PC-9 (cell line): ENCODE data around the gene CFAP74. TPM values are rescaled to one million over a fixed set of nuclear protein-coding genes. Genes with fewer than 3 reads are reported as not detected.

Experiments
- BruUV-seq: library from RNA; stranded (reverse); fragments of 400-500 nt; replicated peaks from 2 replicates; lab custom pipeline; 2021; lab: Mats Ljungman, UMichigan
- CTCF ChIA-PET: fragments of 300-600 bp; sonication (Branson Sonifier 250); formaldehyde crosslinking; loops from one replicate; lab custom pipeline; 2022; ENCODE audit warnings: antibody characterized with exemption; lab: Charles Lee
- POLR2A ChIA-PET: fragments of 300-600 bp; sonication (Branson Sonifier 250); formaldehyde crosslinking; loops from one replicate; lab custom pipeline; 2022; ENCODE audit warnings: antibody characterized with exemption; ENCODE audit not compliant: unreplicated experiment; lab: Charles Lee
- DNase-seq, 2 experiments: peaks; one replicate each; pipeline versions ENCODE4 v3.0.0 to v3.0.0-alpha.2; 2015 to 2022; ENCODE audit warnings: mixed read lengths in 1 of 2
- H2AFZ ChIP-seq: fragments of 200-600 bp; sonication (generic); 2 replicates; pipeline ENCODE4 v1.8.1; 2017; ENCODE audit warnings: antibody characterized with exemption
- H3F3A ChIP-seq: fragments of 200-600 bp; sonication (generic); 2 replicates; pipeline ENCODE4 v1.8.1; 2017; ENCODE audit warnings: antibody characterized with exemption, mild to moderate bottlenecking, low read depth; ENCODE audit not compliant: insufficient read depth
- H3K27ac ChIP-seq: fragments of 200-600 bp; sonication (generic); 2 replicates; pipeline ENCODE4 v1.6.1; 2016; ENCODE audit warnings: mixed run types
- H3K27me3 ChIP-seq: fragments of 200-600 bp; sonication (generic); 2 replicates; pipeline ENCODE4 v1.6.1; 2016; ENCODE audit warnings: low read depth, mixed run types; ENCODE audit not compliant: insufficient read depth
- H3K36me3 ChIP-seq: fragments of 200-600 bp; sonication (generic); 2 replicates; pipeline ENCODE4 v1.6.1; 2016; ENCODE audit warnings: low read depth, mixed run types
- H3K4me1 ChIP-seq: fragments of 200-600 bp; sonication (generic); replicated peaks from 2 replicates; pipeline ENCODE4 v1.6.1; 2016; ENCODE audit warnings: mixed run types; ENCODE audit not compliant: insufficient read depth
- H3K4me2 ChIP-seq: fragments of 200-600 bp; sonication (generic); 2 replicates; pipeline ENCODE4 v1.6.1; 2017; ENCODE audit warnings: mixed run types
- H3K4me3 ChIP-seq: fragments of 200-600 bp; sonication (generic); 2 replicates; pipeline ENCODE4 v1.6.1; 2016; ENCODE audit warnings: mixed run types
- H3K79me2 ChIP-seq: fragments of 200-600 bp; sonication (generic); 2 replicates; pipeline ENCODE4 v1.6.1; 2017; ENCODE audit warnings: low read depth, mixed run types
- H3K9me2 ChIP-seq: fragments of 200-600 bp; sonication (generic); 2 replicates; pipeline ENCODE4 v1.8.1; 2017; ENCODE audit warnings: mild to moderate bottlenecking; ENCODE audit not compliant: insufficient read depth
- H3K9me3 ChIP-seq: fragments of 200-600 bp; sonication (generic); 2 replicates; pipeline ENCODE4 v1.8.1; 2016; ENCODE audit warnings: low read depth; ENCODE audit not compliant: insufficient read depth
- H4K20me1 ChIP-seq: fragments of 200-600 bp; sonication (generic); 2 replicates; pipeline ENCODE4 v1.8.1; 2017; ENCODE audit not compliant: insufficient read depth
- CTCF ChIP-seq: fragments of 200-600 bp; sonication (generic); conservative IDR thresholded peaks from 2 replicates; pipeline ENCODE4 v1.6.1; 2017; ENCODE audit warnings: mixed run types, antibody characterized with exemption, mild to moderate bottlenecking, moderate library complexity
- EZH2 ChIP-seq: fragments of 200-600 bp; sonication (generic); IDR thresholded peaks from 2 replicates; pipeline ENCODE4 v1.8.0; 2017; ENCODE audit warnings: antibody characterized with exemption, low read depth
- intact Hi-C: fragments of 100-400 bp; cut with micrococcal nuclease; formaldehyde crosslinking; loops from one replicate; pipeline ENCODE4 v1.10.0; 2022; ENCODE audit not compliant: unreplicated experiment
- total RNA-seq: library from RNA; stranded (reverse); gene quantifications from 2 replicates; pipeline ENCODE4 v1.2.3, GENCODE V29; 2021

Gene CFAP74
- total RNA-seq, 1 experiment from 2014 or later, result 2.8 TPM

DNA sequence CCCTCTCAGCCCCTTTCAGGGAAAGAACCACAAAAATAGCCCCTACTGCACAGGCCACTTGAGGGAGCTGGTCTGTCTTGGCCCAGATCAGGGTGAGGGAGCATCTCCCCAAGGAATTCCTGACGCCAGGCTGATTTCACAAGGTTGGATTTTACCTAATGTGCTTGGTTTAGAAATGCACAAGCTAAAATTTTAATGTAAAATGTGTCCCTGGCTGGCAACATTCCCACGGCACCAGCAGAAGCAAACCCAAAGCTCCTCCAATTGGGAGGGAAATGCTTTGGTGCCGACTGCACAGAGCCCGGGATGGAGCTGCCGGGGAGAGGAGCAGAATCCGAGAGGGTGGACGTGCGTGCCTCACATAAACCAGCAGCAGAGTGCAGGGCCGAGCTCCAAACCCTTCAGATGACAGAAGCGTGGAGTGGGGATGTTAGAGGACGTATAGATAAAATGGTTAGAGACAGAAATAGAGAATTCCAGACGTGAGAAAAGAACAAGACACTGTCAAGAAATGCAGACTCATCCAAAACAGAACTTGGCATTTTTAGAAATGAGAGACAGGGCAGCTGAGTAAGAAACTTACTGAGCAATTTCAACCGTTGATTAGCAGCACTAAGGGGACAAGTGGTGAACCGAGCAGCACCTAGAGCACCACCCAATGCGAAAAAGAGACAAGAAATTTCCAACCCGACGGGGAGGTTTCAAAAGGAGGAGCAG is 42.9 kb downstream of the CFAP74 start:
- no TSS peak for BruUV-seq
- H3K36me3 ChIP-seq, result no peaks in the 10 kb centered on the region
- H4K20me1 ChIP-seq, result no peaks in the 10 kb centered on the region
- POLR2A ChIA-PET, result interaction anchor here (0.5 kb wide), 1 partner anchor 36 kb away, joined by 4 read pairs; no protein-coding TSS in a partner anchor
- H3K79me2 ChIP-seq, result no peaks in the 10 kb centered on the region
- H3F3A ChIP-seq, result no peaks in the 10 kb centered on the region
- peak overlapping the region; percentile 60 for H3K4me2 ChIP-seq
- H3K4me1 ChIP-seq, result no peaks in the 10 kb centered on the region
- no peaks in the 10 kb centered on the region for H3K9me2 ChIP-seq
- no peak for DNase-seq
- H3K27ac ChIP-seq, result no peak overlapping the region
- intact Hi-C loops, result loop anchor here (1.0 kb wide), 1 partner anchor 85 kb away; no protein-coding TSS in a partner anchor
- no peaks in the 10 kb centered on the region for H3K9me3 ChIP-seq
- peaks cover 55% of the 10 kb centered on the region for H3K27me3 ChIP-seq
- CTCF ChIA-PET, result interaction anchor here (0.5 to 0.8 kb wide), 5 partner anchors 51 to 265 kb away, joined by 3 to 4 read pairs (median 4); no protein-coding TSS in a partner anchor
- H2AFZ ChIP-seq, result no peak overlapping the region
- TF ChIP-seq CTCF (no peak), EZH2 (no peak)
- H3K4me3 ChIP-seq, result no peak overlapping the region

GRCh38 chr1:1959840-1960479 is 43.6 kb downstream of the CFAP74 start:
- H3K4me1 ChIP-seq, result no peaks in the 10 kb centered on the region
- peak; percentile 61 to 83 for DNase-seq
- CTCF ChIA-PET, result interaction anchor here (0.5 to 0.8 kb wide), 4 partner anchors 50 to 266 kb away, joined by 3 to 4 read pairs (median 4); no protein-coding TSS in a partner anchor
- H3K4me3 ChIP-seq, result no peak overlapping the region
- peak overlapping the region; percentile 60 for H3K4me2 ChIP-seq
- TF ChIP-seq EZH2, result no peak
- peak; percentile 91 for TF ChIP-seq CTCF
- POLR2A ChIA-PET, result interaction anchor here (0.5 kb wide), 1 partner anchor 37 kb away, joined by 4 read pairs; no protein-coding TSS in a partner anchor
- no peaks in the 10 kb centered on the region for H3K9me3 ChIP-seq
- no peaks in the 10 kb centered on the region for H3K9me2 ChIP-seq
- intact Hi-C loops, result loop anchor here (1.0 kb wide), 1 partner anchor 85 kb away; no protein-coding TSS in a partner anchor
- BruUV-seq, result no TSS peak
- H3K36me3 ChIP-seq, result no peaks in the 10 kb centered on the region
- no peaks in the 10 kb centered on the region for H3K79me2 ChIP-seq
- no peak overlapping the region for H2AFZ ChIP-seq
- no peaks in the 10 kb centered on the region for H3F3A ChIP-seq
- no peaks in the 10 kb centered on the region for H4K20me1 ChIP-seq
- H3K27ac ChIP-seq, result no peak overlapping the region
- H3K27me3 ChIP-seq, result peaks cover 54% of the 10 kb centered on the region

- Histone ChIP-seq H3K27ac (no peak overlapping the region), H4K20me1 (no peaks in the 10 kb centered on the region), H3K36me3 (no peaks in the 10 kb centered on the region), H3K27me3 (peaks cover 50% of the 10 kb centered on the region), H3K9me3 (no peaks in the 10 kb centered on the region), H3K4me2 (peak overlapping the region; percentile 60), H3K4me1 (no peaks in the 10 kb centered on the region), H3F3A (no peaks in the 10 kb centered on the region), H2AFZ (no peak overlapping the region), H3K4me3 (no peak overlapping the region), H3K9me2 (no peaks in the 10 kb centered on the region), H3K79me2 (no peaks in the 10 kb centered on the region)
- POLR2A ChIA-PET, result no interaction called here
- no peak for DNase-seq
- CTCF ChIA-PET, result no interaction called here
- TF ChIP-seq EZH2, result no peak
- no peak for TF ChIP-seq CTCF
- intact Hi-C loops, result no loop called here
- BruUV-seq, result no TSS peak
Observed at GRCh38 chr1:1959459-1959839, 44.1 kb downstream of the CFAP74 start.
